Activated CD4-positive, alpha-beta memory T cell treated with anti-CD3 and anti-CD28 coated beads for 36 hours (primary cell): ENCODE results near the gene MFSD11. TPM values are rescaled to one million over a fixed set of nuclear protein-coding genes. Genes with fewer than 3 reads are reported as not detected.

ENCODE experiments used
- CTCF ChIA-PET: fragments of 350-600 bp; sonication (Branson Sonifier 250); formaldehyde crosslinking; loops from one replicate; lab custom pipeline; 2021; ENCODE audit warnings: antibody characterized with exemption, inconsistent platforms; lab: Charles Lee
- POLR2A ChIA-PET: fragments of 350-600 bp; sonication (Branson Sonifier 250); formaldehyde crosslinking; loops from one replicate; lab custom pipeline; 2021; ENCODE audit warnings: antibody characterized with exemption; lab: Charles Lee
- DNase-seq: peaks from one replicate; pipeline ENCODE4 v3.0.0-alpha.2; 2020
- H3K27ac Mint-ChIP-seq: one replicate; pipeline ENCODE4 v1.8.0; 2021; ENCODE audit warnings: mixed read lengths
- H3K27me3 Mint-ChIP-seq: one replicate; pipeline ENCODE4 v1.8.0; 2021; ENCODE audit warnings: mixed read lengths
- H3K36me3 Mint-ChIP-seq: one replicate; pipeline ENCODE4 v1.8.0; 2021; ENCODE audit warnings: mixed read lengths
- H3K4me1 Mint-ChIP-seq: one replicate; pipeline ENCODE4 v1.8.0; 2021; ENCODE audit warnings: low read depth, mixed read lengths
- H3K4me3 Mint-ChIP-seq: one replicate; pipeline ENCODE4 v1.8.0; 2021; ENCODE audit warnings: mild to moderate bottlenecking, mixed read lengths
- H3K9me3 Mint-ChIP-seq: one replicate; pipeline ENCODE4 v1.8.0; 2021; ENCODE audit warnings: mixed read lengths
- intact Hi-C: fragments of 100-400 bp; cut with micrococcal nuclease; formaldehyde crosslinking; loops from one replicate; pipeline ENCODE4 v1.15.1; 2023
- microRNA-seq: library from miRNA; unstranded; fragments of <30 nt; microRNA quantifications from one replicate; pipeline ENCODE4 v1.2.0, GENCODE V29; 2022; ENCODE audit warnings: borderline number of aligned reads, borderline microRNAs expressed, borderline replicate concordance
- total RNA-seq, 2 experiments: library from RNA; stranded (reverse); gene quantifications; one replicate each; pipeline ENCODE4 v1.2.3, GENCODE V29; 2021

The MFSD11 gene
- total RNA-seq, 2 experiments from 2014 or later: 17.5 to 18.3 TPM

- Mint-ChIP-seq H3K9me3 (no peaks in the 10 kb centered on the region), H3K27me3 (peaks cover 3% of the 10 kb centered on the region), H3K4me3 (no peak overlapping the region), H3K27ac (no peak overlapping the region), H3K36me3 (no peaks in the 10 kb centered on the region), H3K4me1 (peaks cover 7% of the 10 kb centered on the region)
- intact Hi-C loops: loop anchor here (5.0 kb wide), 1 partner anchor 251 kb away; no protein-coding TSS in a partner anchor
- POLR2A ChIA-PET: interaction anchor here (0.6 to 0.7 kb wide), 3 partner anchors 123 to 252 kb away, joined by 3 to 9 read pairs (median 6); no protein-coding TSS in a partner anchor
- CTCF ChIA-PET: interaction anchor here (0.6 to 2.0 kb wide), 7 partner anchors 10 to 268 kb away, joined by 3 to 7 read pairs (median 3); no protein-coding TSS in a partner anchor
- peak; percentile 73 for DNase-seq
These were observed 78.7 kb downstream of the MFSD11 start for GRCh38 chr17:76816590-76817135.

GRCh38 chr17:76820039-76820438 is 82.1 kb downstream of the MFSD11 start:
- Mint-ChIP-seq H3K36me3 (no peaks in the 10 kb centered on the region), H3K27me3 (peaks cover 4% of the 10 kb centered on the region), H3K9me3 (no peaks in the 10 kb centered on the region), H3K4me1 (peaks cover 7% of the 10 kb centered on the region), H3K27ac (no peak overlapping the region), H3K4me3 (no peak overlapping the region)
- ChIA-PET CTCF (no interaction called here), POLR2A (no interaction called here)
- DNase-seq: no peak
- intact Hi-C loops: no loop called here

- Mint-ChIP-seq H3K9me3 (no peaks in the 10 kb centered on the region), H3K36me3 (no peaks in the 10 kb centered on the region), H3K4me1 (peaks cover 7% of the 10 kb centered on the region), H3K27ac (no peak overlapping the region), H3K4me3 (no peak overlapping the region), H3K27me3 (peaks cover 4% of the 10 kb centered on the region)
- DNase-seq: no peak
- ChIA-PET CTCF (no interaction called here), POLR2A (no interaction called here)
- intact Hi-C loops: no loop called here
These were observed 82.6 kb downstream of the MFSD11 start for GRCh38 chr17:76820561-76820960.

- Mint-ChIP-seq H3K9me3 (no peaks in the 10 kb centered on the region), H3K36me3 (no peaks in the 10 kb centered on the region), H3K27me3 (peaks cover 4% of the 10 kb centered on the region), H3K4me1 (peaks cover 3% of the 10 kb centered on the region), H3K27ac (no peak overlapping the region), H3K4me3 (no peak overlapping the region)
- ChIA-PET POLR2A (no interaction called here), CTCF (interaction anchor here (1.2 kb wide), 1 partner anchor 46 kb away, joined by 4 read pairs; the partner anchor contains the start of gene MGAT5B)
- DNase-seq: no peak
- intact Hi-C loops: no loop called here
These were observed 84.4 kb downstream of the MFSD11 start for GRCh38 chr17:76822184-76822778.

- POLR2A ChIA-PET: no interaction called here
- Mint-ChIP-seq H3K9me3 (no peaks in the 10 kb centered on the region), H3K27me3 (peaks cover 1% of the 10 kb centered on the region), H3K36me3 (no peaks in the 10 kb centered on the region), H3K4me1 (peaks cover 3% of the 10 kb centered on the region), H3K27ac (no peak overlapping the region), H3K4me3 (no peak overlapping the region)
- intact Hi-C loops: no loop called here
- DNase-seq: no peak
- CTCF ChIA-PET: interaction anchor here (1.6 kb wide), 1 partner anchor 232 kb away, joined by 5 read pairs; no protein-coding TSS in a partner anchor
These were observed 86.2 kb downstream of the MFSD11 start for GRCh38 chr17:76824093-76824492.

GRCh38 chr17:76826330-76827068 is 88.6 kb downstream of the MFSD11 start:
- H3K27ac Mint-ChIP-seq: no peak overlapping the region
- peaks cover 3% of the 10 kb centered on the region for H3K4me1 Mint-ChIP-seq

GRCh38 chr17:76827736-76828135 is 89.8 kb downstream of the MFSD11 start:
- intact Hi-C loops: no loop called here

More at GRCh38 chr17:76826330-76827068, 88.6 kb downstream of the MFSD11 start:
- CTCF ChIA-PET: no interaction called here
- POLR2A ChIA-PET: no interaction called here
- Mint-ChIP-seq H3K9me3 (no peaks in the 10 kb centered on the region), H3K36me3 (no peaks in the 10 kb centered on the region), H3K27me3 (peaks cover 1% of the 10 kb centered on the region), H3K4me3 (no peak overlapping the region)
- DNase-seq: peak; percentile 19
- intact Hi-C loops: no loop called here

More at GRCh38 chr17:76827736-76828135, 89.8 kb downstream of the MFSD11 start:
- ChIA-PET CTCF (interaction anchor here (0.9 kb wide), 1 partner anchor 229 kb away, joined by 3 read pairs; no protein-coding TSS in a partner anchor), POLR2A (interaction anchor here (1.0 kb wide), 1 partner anchor 211 kb away, joined by 3 read pairs; no protein-coding TSS in a partner anchor)
- Mint-ChIP-seq H3K36me3 (no peaks in the 10 kb centered on the region), H3K9me3 (no peaks in the 10 kb centered on the region), H3K27ac (no peak overlapping the region), H3K27me3 (peaks cover 1% of the 10 kb centered on the region), H3K4me3 (no peak overlapping the region), H3K4me1 (peaks cover 3% of the 10 kb centered on the region)
- DNase-seq: no peak

Small RNAs within 50 kb of the gene (microRNA-seq; reads per million reads assigned to microRNA genes)
- 7.1 reads per million, percentile 27 among the genes with 10 or more reads in this experiment for gene MIR636

Other genes starting within 250 kb of the MFSD11 start
- 10 to 100 TPM; 28.9 to 30.0 TPM for gene RHBDF2, start 236.7 kb upstream of the MFSD11 start, total RNA-seq
- gene CYGB, start 200.4 kb upstream of the MFSD11 start, total RNA-seq: not detected
- not detected for gene PRCD, start 198.1 kb upstream of the MFSD11 start, total RNA-seq
- under 1 TPM; 0.19 to 0.51 TPM for gene ST6GALNAC2, start 152.3 kb upstream of the MFSD11 start, total RNA-seq
- 1 to 10 TPM; 1.1 to 2.3 TPM for gene ST6GALNAC1, start 94.4 kb upstream of the MFSD11 start, total RNA-seq
- gene MXRA7, start 27.2 kb upstream of the MFSD11 start, total RNA-seq: 1 to 10 TPM; 7.5 to 8.0 TPM
- gene JMJD6, start 11.5 kb upstream of the MFSD11 start, total RNA-seq: 10 to 100 TPM; 53.4 to 56.6 TPM
- 10 to 100 TPM; 29.1 to 29.2 TPM for gene METTL23, start 11.3 kb upstream of the MFSD11 start, total RNA-seq
- 100 to 1,000 TPM; 299 TPM for gene SRSF2, start 788 bp upstream of the MFSD11 start, total RNA-seq
- under 1 TPM in 1 of 2 experiments, not detected in 1; 0.38 TPM for gene MGAT5B, start 130.3 kb downstream of the MFSD11 start, total RNA-seq